IMR-90 (cell line): ENCODE results near the gene NAA10.

Experiments used
- BHLHE40 ChIP-seq: fragments of 150-350 bp; IDR thresholded peaks from 2 replicates; pipeline ENCODE4 v1.6.1; 2016; ENCODE audit warnings: mild to moderate bottlenecking, low read depth, low read length
- CEBPB ChIP-seq: IDR thresholded peaks from 2 replicates; pipeline ENCODE4 v1.6.1; 2012; ENCODE audit warnings: low read depth, low read length, improper control_type of control experiment
- CTCF ChIP-seq: conservative IDR thresholded peaks from 2 replicates; pipeline ENCODE4 v1.5.1; 2012; ENCODE audit warnings: mild to moderate bottlenecking, low read depth, low read length, improper control_type of control experiment
- ELK1 ChIP-seq: fragments of 150-350 bp; IDR thresholded peaks from 2 replicates; pipeline ENCODE4 v1.6.1; 2016; ENCODE audit warnings: low read depth, mild to moderate bottlenecking, low read length, moderate library complexity, borderline replicate concordance
- FOS ChIP-seq: fragments of 150-350 bp; IDR thresholded peaks from 2 replicates; pipeline ENCODE4 v1.6.1; 2016; ENCODE audit warnings: low read depth, low read length
- MAZ ChIP-seq: IDR thresholded peaks from 2 replicates; pipeline ENCODE4 v1.6.1; 2012; ENCODE audit warnings: low read depth, mild to moderate bottlenecking, low read length, improper control_type of control experiment, moderate library complexity, borderline replicate concordance
- NFE2L2 ChIP-seq: fragments of 150-350 bp; IDR thresholded peaks from 2 replicates; pipeline ENCODE4 v1.6.1; 2016; ENCODE audit warnings: low read depth, mild to moderate bottlenecking, low read length
- POLR2A ChIP-seq: IDR thresholded peaks from 2 replicates; pipeline ENCODE4 v1.6.1; 2012; ENCODE audit warnings: mild to moderate bottlenecking, low read depth, low read length
- RAD21 ChIP-seq: IDR thresholded peaks from 2 replicates; pipeline ENCODE4 v1.6.1; 2012; ENCODE audit warnings: low read length, improper control_type of control experiment
- RCOR1 ChIP-seq: IDR thresholded peaks from 2 replicates; pipeline ENCODE4 v1.6.1; 2012; ENCODE audit warnings: mild to moderate bottlenecking, low read length, improper control_type of control experiment; ENCODE audit not compliant: insufficient replicate concordance
- RFX5 ChIP-seq: IDR thresholded peaks from 2 replicates; pipeline ENCODE4 v1.8.0; 2012; ENCODE audit warnings: low read depth, mild to moderate bottlenecking, low read length, moderate library complexity
- SMC3 ChIP-seq: fragments of 150-350 bp; IDR thresholded peaks from 2 replicates; pipeline ENCODE4 v1.6.1; 2016; ENCODE audit warnings: low read depth, mild to moderate bottlenecking, antibody characterized with exemption, low read length, moderate library complexity
- USF2 ChIP-seq: fragments of 150-350 bp; IDR thresholded peaks from 2 replicates; pipeline ENCODE4 v1.6.1; 2017; ENCODE audit warnings: mild to moderate bottlenecking, antibody characterized with exemption, low read length, low read depth

- TF ChIP-seq CTCF (no peak), BHLHE40 (no peak), NFE2L2 (no peak), MAZ (no peak), RFX5 (no peak), USF2 (no peak), POLR2A (no peak), FOS (no peak), RAD21 (no peak), SMC3 (no peak), CEBPB (no peak), ELK1 (no peak), RCOR1 (no peak)
Measured at GRCh38 chrX:153957224-153957623, 22.4 kb upstream of the NAA10 start.
